ENCODE data around the gene GSX1.
"Not testable (repeated sequence)": the region's sequence is repeated elsewhere in the genome, so short reads cannot be mapped to it uniquely, and the experiment has no call there.

Gene GSX1

GRCh38 chr13:27792393-27793218 is at the start of gene GSX1:
TSS of gene GSX1 (plus strand) at chr13:27792483. CDS start at chr13:27792691, 208 bp downstream.
- ATAC-seq (replicated peaks; ENCODE audit: extremely low read depth, poor library complexity, severe bottlenecking) (no peak), DNase-seq (ENCODE audit: low spot score in 2 of 2) (peak in 1 of 2 donors; percentile 19)
- Mint-ChIP-seq H3K27me3 (peaks cover 95% of the 10 kb centered on the region), H3K9me3 (no peaks in the 10 kb centered on the region), H3K36me3 (ENCODE audit: insufficient read depth) (peaks cover 1% of the 10 kb centered on the region), H3K4me1 (peaks cover 47% of the 10 kb centered on the region), H3K4me3 (peak within 1 kb of the TSS; percentile 82), H3K27ac (ENCODE audit: low read depth) (no peak within 1 kb of the TSS)

- Mint-ChIP-seq H3K27me3 (peaks cover 61% of the 10 kb centered on the region), H3K4me1 (no peaks in the 10 kb centered on the region), H3K4me3 (no peak overlapping the region), H3K9me3 (no peaks in the 10 kb centered on the region), H3K36me3 (ENCODE audit: insufficient read depth) (no peaks in the 10 kb centered on the region), H3K27ac (ENCODE audit: low read depth) (no peak overlapping the region)
- ATAC-seq (replicated peaks; ENCODE audit: extremely low read depth, poor library complexity, severe bottlenecking), result no peak
- DNase-seq (ENCODE audit: low spot score in 2 of 2), result no peak
Measured at GRCh38 chr13:27744801-27745200, 47.5 kb upstream of the GSX1 start.

- Mint-ChIP-seq H3K36me3 (ENCODE audit: insufficient read depth) (no peaks in the 10 kb centered on the region), H3K4me1 (no peaks in the 10 kb centered on the region), H3K27ac (ENCODE audit: low read depth) (no peak overlapping the region)
Measured at GRCh38 chr13:27745301-27745700, 47.0 kb upstream of the GSX1 start.

GRCh38 chr13:27748143-27748542 is 44.1 kb upstream of the GSX1 start:
- peaks cover 67% of the 10 kb centered on the region for H3K27me3 Mint-ChIP-seq
- not testable (repeated sequence) for H3K9me3 Mint-ChIP-seq; ATAC-seq (replicated peaks; ENCODE audit: extremely low read depth, poor library complexity, severe bottlenecking); H3K27ac Mint-ChIP-seq (ENCODE audit: low read depth); H3K36me3 Mint-ChIP-seq (ENCODE audit: insufficient read depth); H3K4me1 Mint-ChIP-seq; H3K4me3 Mint-ChIP-seq; DNase-seq (ENCODE audit: low spot score in 2 of 2)

More at GRCh38 chr13:27745301-27745700, 47.0 kb upstream of the GSX1 start:
- ATAC-seq (replicated peaks; ENCODE audit: extremely low read depth, poor library complexity, severe bottlenecking), result no peak
- Mint-ChIP-seq H3K4me3 (no peak overlapping the region), H3K9me3 (no peaks in the 10 kb centered on the region), H3K27me3 (peaks cover 61% of the 10 kb centered on the region)
- DNase-seq (ENCODE audit: low spot score in 2 of 2), result no peak

GRCh38 chr13:27751953-27752532 is 40.2 kb upstream of the GSX1 start:
- no peak overlapping the region for H3K27ac Mint-ChIP-seq (ENCODE audit: low read depth)
- H3K36me3 Mint-ChIP-seq (ENCODE audit: insufficient read depth), result no peaks in the 10 kb centered on the region
- peaks cover 7% of the 10 kb centered on the region for H3K9me3 Mint-ChIP-seq
- H3K27me3 Mint-ChIP-seq, result peaks cover 46% of the 10 kb centered on the region
- ATAC-seq (replicated peaks; ENCODE audit: extremely low read depth, poor library complexity, severe bottlenecking), result no peak
- H3K4me3 Mint-ChIP-seq, result no peak overlapping the region
- DNase-seq (ENCODE audit: low spot score in 2 of 2), result no peak
- H3K4me1 Mint-ChIP-seq, result no peaks in the 10 kb centered on the region

- ATAC-seq (replicated peaks; ENCODE audit: extremely low read depth, poor library complexity, severe bottlenecking), result no peak
- Mint-ChIP-seq H3K4me3 (no peak overlapping the region), H3K27ac (ENCODE audit: low read depth) (no peak overlapping the region), H3K27me3 (peaks cover 49% of the 10 kb centered on the region), H3K36me3 (ENCODE audit: insufficient read depth) (no peaks in the 10 kb centered on the region), H3K4me1 (no peaks in the 10 kb centered on the region), H3K9me3 (no peaks in the 10 kb centered on the region)
- no peak for DNase-seq (ENCODE audit: low spot score in 2 of 2)
Measured at GRCh38 chr13:27765650-27766049, 26.6 kb upstream of the GSX1 start.

- ATAC-seq (replicated peaks; ENCODE audit: extremely low read depth, poor library complexity, severe bottlenecking) (no peak), DNase-seq (ENCODE audit: low spot score in 2 of 2) (no peak)
- Mint-ChIP-seq H3K4me3 (no peak overlapping the region), H3K4me1 (no peaks in the 10 kb centered on the region), H3K36me3 (ENCODE audit: insufficient read depth) (no peaks in the 10 kb centered on the region), H3K9me3 (no peaks in the 10 kb centered on the region), H3K27me3 (peaks cover 58% of the 10 kb centered on the region), H3K27ac (ENCODE audit: low read depth) (no peak overlapping the region)
Measured at GRCh38 chr13:27770809-27771208, 21.5 kb upstream of the GSX1 start.

GRCh38 chr13:27772651-27773425 is 19.4 kb upstream of the GSX1 start:
- Mint-ChIP-seq H3K9me3 (no peaks in the 10 kb centered on the region), H3K4me1 (no peaks in the 10 kb centered on the region), H3K27ac (ENCODE audit: low read depth) (no peak overlapping the region), H3K36me3 (ENCODE audit: insufficient read depth) (no peaks in the 10 kb centered on the region), H3K4me3 (no peak overlapping the region), H3K27me3 (peaks cover 72% of the 10 kb centered on the region)
- ATAC-seq (replicated peaks; ENCODE audit: extremely low read depth, poor library complexity, severe bottlenecking) (no peak), DNase-seq (ENCODE audit: low spot score in 2 of 2) (no peak)

- H3K36me3 Mint-ChIP-seq (ENCODE audit: insufficient read depth), result no peaks in the 10 kb centered on the region
- no peak overlapping the region for H3K27ac Mint-ChIP-seq (ENCODE audit: low read depth)
- no peaks in the 10 kb centered on the region for H3K4me1 Mint-ChIP-seq
- H3K4me3 Mint-ChIP-seq, result no peak overlapping the region
- H3K27me3 Mint-ChIP-seq, result peaks cover 77% of the 10 kb centered on the region
- DNase-seq (ENCODE audit: low spot score in 2 of 2) (no peak), ATAC-seq (replicated peaks; ENCODE audit: extremely low read depth, poor library complexity, severe bottlenecking) (no peak)
- no peaks in the 10 kb centered on the region for H3K9me3 Mint-ChIP-seq
Measured at GRCh38 chr13:27774169-27774568, 18.1 kb upstream of the GSX1 start.

- H3K36me3 Mint-ChIP-seq (ENCODE audit: insufficient read depth), result no peaks in the 10 kb centered on the region
- peaks cover 82% of the 10 kb centered on the region for H3K27me3 Mint-ChIP-seq
- no peaks in the 10 kb centered on the region for H3K9me3 Mint-ChIP-seq
- no peaks in the 10 kb centered on the region for H3K4me1 Mint-ChIP-seq
- no peak for DNase-seq (ENCODE audit: low spot score in 2 of 2)
- no peak overlapping the region for H3K4me3 Mint-ChIP-seq
- no peak overlapping the region for H3K27ac Mint-ChIP-seq (ENCODE audit: low read depth)
- no peak for ATAC-seq (replicated peaks; ENCODE audit: extremely low read depth, poor library complexity, severe bottlenecking)
Measured at GRCh38 chr13:27774651-27775050, 17.6 kb upstream of the GSX1 start.

GRCh38 chr13:27775943-27776342 is 16.3 kb upstream of the GSX1 start:
- Mint-ChIP-seq H3K27me3 (peaks cover 89% of the 10 kb centered on the region), H3K36me3 (ENCODE audit: insufficient read depth) (no peaks in the 10 kb centered on the region), H3K4me1 (no peaks in the 10 kb centered on the region), H3K9me3 (no peaks in the 10 kb centered on the region), H3K27ac (ENCODE audit: low read depth) (no peak overlapping the region), H3K4me3 (no peak overlapping the region)
- ATAC-seq (replicated peaks; ENCODE audit: extremely low read depth, poor library complexity, severe bottlenecking) (no peak), DNase-seq (ENCODE audit: low spot score in 2 of 2) (no peak)

GRCh38 chr13:27782151-27782550 is 10.1 kb upstream of the GSX1 start:
- no peak for ATAC-seq (replicated peaks; ENCODE audit: extremely low read depth, poor library complexity, severe bottlenecking)
- H3K9me3 Mint-ChIP-seq, result no peaks in the 10 kb centered on the region
- H3K36me3 Mint-ChIP-seq (ENCODE audit: insufficient read depth), result no peaks in the 10 kb centered on the region
- no peak overlapping the region for H3K4me3 Mint-ChIP-seq
- H3K27ac Mint-ChIP-seq (ENCODE audit: low read depth), result no peak overlapping the region
- H3K27me3 Mint-ChIP-seq, result peaks cover 59% of the 10 kb centered on the region
- no peaks in the 10 kb centered on the region for H3K4me1 Mint-ChIP-seq
- no peak for DNase-seq (ENCODE audit: low spot score in 2 of 2)

Data from central memory CD8-positive, alpha-beta T cell (primary cell).